Measurements from ENCODE around the gene XIAP.

DNA sequence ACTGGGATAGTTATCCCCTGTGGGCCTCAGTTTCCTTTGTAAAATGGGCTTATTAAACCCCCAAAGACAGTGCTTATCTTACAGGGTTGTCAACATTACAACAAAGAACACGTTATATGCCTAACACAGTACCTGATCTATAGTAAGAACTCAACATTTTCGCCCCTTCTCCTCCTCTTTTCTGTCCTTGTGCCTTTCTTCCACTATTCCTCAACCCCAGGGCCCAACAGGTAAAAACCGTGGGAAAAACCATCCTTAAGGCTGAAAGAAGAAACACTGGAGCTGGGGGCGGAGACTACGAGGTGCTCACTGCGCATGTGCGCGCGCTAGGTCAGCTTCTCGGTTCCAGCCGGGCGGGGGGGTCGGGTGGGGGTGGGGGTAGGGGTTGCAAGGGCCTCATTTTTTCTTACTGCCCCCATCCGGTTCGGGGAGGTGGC lies 426 bp upstream of the XIAP start:
- TF ChIP-seq CHD2 (IDR thresholded peaks at IDR 0.05; ENCODE audit: low read depth, low read length), result no peak
- TF ChIP-seq, protein P1, sequence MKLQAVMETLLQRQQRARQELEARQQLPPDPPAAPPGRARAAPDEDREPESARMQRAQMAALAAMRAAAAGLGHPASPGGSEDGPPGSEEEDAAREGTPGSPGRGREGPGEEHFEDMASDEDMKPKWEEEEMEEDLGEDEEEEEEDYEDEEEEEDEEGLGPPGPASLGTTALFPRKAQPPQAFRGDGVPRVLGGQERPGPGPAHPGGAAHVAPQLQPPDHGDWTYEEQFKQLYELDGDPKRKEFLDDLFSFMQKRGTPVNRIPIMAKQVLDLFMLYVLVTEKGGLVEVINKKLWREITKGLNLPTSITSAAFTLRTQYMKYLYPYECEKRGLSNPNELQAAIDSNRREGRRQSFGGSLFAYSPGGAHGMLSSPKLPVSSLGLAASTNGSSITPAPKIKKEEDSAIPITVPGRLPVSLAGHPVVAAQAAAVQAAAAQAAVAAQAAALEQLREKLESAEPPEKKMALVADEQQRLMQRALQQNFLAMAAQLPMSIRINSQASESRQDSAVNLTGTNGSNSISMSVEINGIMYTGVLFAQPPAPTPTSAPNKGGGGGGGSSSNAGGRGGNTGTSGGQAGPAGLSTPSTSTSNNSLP (IDR thresholded peaks at IDR 0.05; ENCODE audit: borderline replicate concordance, low read depth, low read length), result no peak
